NB4 (cell line): ENCODE results near the gene AGAP1.

Source experiments
- CTCF ChIP-seq: IDR thresholded peaks from one replicate; pipeline ENCODE4 v1.5.1; 2012; ENCODE audit warnings: low read depth, low read length
- POLR2A ChIP-seq: IDR thresholded peaks from 2 replicates; pipeline ENCODE4 v1.6.1; 2011; ENCODE audit warnings: mild to moderate bottlenecking; ENCODE audit not compliant: insufficient read length; ENCODE audit errors: extremely low read depth

- TF ChIP-seq POLR2A (no peak), CTCF (no peak)
Observed at GRCh38 chr2:235511751-235512698, 18.2 kb downstream of the AGAP1 start.
